IPS DF 6.9 (cell line): ENCODE results near the gene ADGRE1.

ENCODE experiments used
- DNase-seq: peaks from one replicate; pipeline ENCODE4 v3.0.0-alpha.2; 2013; ENCODE audit warnings: low read depth, low spot score
- H3K27ac ChIP-seq: one replicate; pipeline ENCODE4 v1.5.1; 2013; ENCODE audit warnings: low read length, control low read depth
- H3K27me3 ChIP-seq: 2 replicates; pipeline ENCODE4 v1.6.1; 2013; ENCODE audit warnings: mild to moderate bottlenecking, low read length; ENCODE audit not compliant: control insufficient read depth, insufficient read depth
- H3K36me3 ChIP-seq: 2 replicates; pipeline ENCODE4 v1.6.1; 2013; ENCODE audit warnings: low read length; ENCODE audit not compliant: control insufficient read depth, insufficient read depth
- H3K4me1 ChIP-seq: 2 replicates; pipeline ENCODE4 v1.6.1; 2013; ENCODE audit warnings: low read length; ENCODE audit not compliant: control insufficient read depth, insufficient read depth
- H3K4me3 ChIP-seq: 2 replicates; pipeline ENCODE4 v1.5.1; 2013; ENCODE audit warnings: mild to moderate bottlenecking, low read length
- H3K9me3 ChIP-seq: 2 replicates; pipeline ENCODE4 v1.6.1; 2013; ENCODE audit warnings: low read length, inconsistent platforms; ENCODE audit not compliant: control insufficient read depth, insufficient read depth
- WGBS: extraction: QIAGEN DNeasy Blood & Tissue Kit; methylation state at CpG from one replicate; pipeline ENCODE4 v1.1.7; 2013; ENCODE audit warnings: mixed read lengths, missing lambda C conversion rate; ENCODE audit not compliant: insufficient read length, insufficient coverage; 5-methylcytosine and 5-hydroxymethylcytosine counted together

ADGRE1 gene

DNA sequence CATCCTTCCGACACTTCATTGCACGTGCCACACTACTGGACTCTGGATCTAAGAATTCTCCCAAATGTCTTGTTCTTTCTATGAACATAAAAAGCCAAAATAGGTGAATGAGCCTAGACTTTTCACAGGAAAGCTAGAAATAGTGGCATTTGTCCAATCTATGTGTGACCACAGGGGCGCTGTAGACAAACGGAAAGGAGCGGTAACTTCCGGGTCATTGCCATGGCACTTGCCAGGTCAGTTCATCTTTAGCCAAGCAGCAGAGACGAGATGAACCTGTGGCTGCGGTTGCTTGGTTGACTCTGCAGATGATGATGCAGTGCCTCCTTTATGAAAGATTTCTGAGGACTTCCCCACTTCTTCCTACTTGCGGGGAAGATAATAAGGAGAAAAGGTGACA, 65.6 kb downstream of the ADGRE1 start:
- Histone ChIP-seq H3K9me3 (peaks cover 4% of the 10 kb centered on the region; the same call in 1 of the 2 replicates), H3K4me3 (no peak overlapping the region), H3K4me1 (no peaks in the 10 kb centered on the region), H3K27ac (no peak overlapping the region), H3K27me3 (no peaks in the 10 kb centered on the region), H3K36me3 (no peaks in the 10 kb centered on the region)
- no peak for DNase-seq
- WGBS, result no CpG with 5 or more reads among the region's 9 CpGs

DNA sequence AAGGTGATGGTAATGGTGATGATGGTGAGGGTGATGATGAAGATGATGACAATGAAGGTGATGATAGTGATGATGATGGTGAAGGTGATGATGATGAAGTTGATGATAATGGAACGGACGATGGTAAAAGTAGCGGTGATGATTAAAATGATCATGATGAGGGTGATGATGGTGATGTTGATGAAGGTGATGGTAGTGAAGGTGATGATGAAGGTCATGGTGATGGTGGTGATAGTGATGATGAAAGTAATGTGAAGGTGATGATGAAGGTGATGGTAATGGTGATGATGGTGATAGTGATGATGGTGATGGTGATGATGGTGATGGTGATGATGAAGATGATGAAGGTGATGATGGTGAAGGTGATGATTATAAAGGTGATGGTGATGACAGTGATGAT, 67.7 kb downstream of the ADGRE1 start:
- Histone ChIP-seq H3K9me3 (peaks cover 4% of the 10 kb centered on the region), H3K27me3 (no peaks in the 10 kb centered on the region), H3K4me3 (no peak overlapping the region), H3K36me3 (no peaks in the 10 kb centered on the region), H3K27ac (no peak overlapping the region), H3K4me1 (no peaks in the 10 kb centered on the region)
- DNase-seq, result no peak
- WGBS, result 100% methylated on average over 3 of the region's 3 CpGs

DNA sequence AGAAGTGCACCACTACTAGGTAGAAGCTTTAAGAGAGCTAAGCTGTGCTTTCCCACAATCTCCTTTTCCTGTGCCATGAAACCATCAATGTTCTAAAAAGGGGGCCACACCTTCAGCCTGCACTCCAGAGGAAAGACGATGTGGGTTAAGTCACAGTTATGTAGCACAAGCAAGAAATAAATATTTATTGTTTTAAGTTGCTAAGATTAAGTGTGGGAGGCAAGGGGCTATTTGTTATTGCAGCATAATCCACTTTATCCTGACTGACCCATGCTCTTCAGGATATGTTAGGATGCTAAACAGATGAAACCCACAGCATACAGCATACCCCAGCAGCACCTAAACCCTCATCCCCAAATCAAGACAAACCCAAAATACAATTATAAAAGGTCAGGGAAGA, 69.2 kb downstream of the ADGRE1 start:
- Histone ChIP-seq H3K27me3 (no peaks in the 10 kb centered on the region), H3K9me3 (peaks cover 1% of the 10 kb centered on the region), H3K36me3 (no peaks in the 10 kb centered on the region), H3K4me1 (no peaks in the 10 kb centered on the region), H3K27ac (no peak overlapping the region), H3K4me3 (no peak overlapping the region)
- no peak for DNase-seq
- no CpG with 5 or more reads among the region's 1 CpG for WGBS

DNA sequence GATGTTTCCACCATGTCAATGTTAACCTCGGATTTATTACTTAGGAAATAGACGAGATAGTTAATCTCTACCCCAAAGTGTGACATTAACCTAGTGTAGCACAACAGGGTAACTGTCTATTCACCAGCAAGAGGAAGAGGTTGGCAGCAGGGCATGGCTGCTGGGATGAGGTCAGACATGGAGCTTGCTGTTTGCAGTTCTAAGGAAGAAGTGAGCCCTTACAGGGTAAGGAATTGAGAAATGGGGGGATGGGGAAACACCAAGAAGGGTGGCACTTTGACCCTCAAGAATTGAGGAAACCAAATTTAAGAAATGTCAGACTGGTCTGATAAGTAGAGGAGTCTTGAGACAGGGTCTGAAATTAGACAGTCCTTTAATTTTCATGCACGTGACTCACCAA, 71.4 kb downstream of the ADGRE1 start:
- peaks cover 1% of the 10 kb centered on the region for H3K9me3 ChIP-seq
- no CpG with 5 or more reads among the region's 3 CpGs for WGBS

DNA sequence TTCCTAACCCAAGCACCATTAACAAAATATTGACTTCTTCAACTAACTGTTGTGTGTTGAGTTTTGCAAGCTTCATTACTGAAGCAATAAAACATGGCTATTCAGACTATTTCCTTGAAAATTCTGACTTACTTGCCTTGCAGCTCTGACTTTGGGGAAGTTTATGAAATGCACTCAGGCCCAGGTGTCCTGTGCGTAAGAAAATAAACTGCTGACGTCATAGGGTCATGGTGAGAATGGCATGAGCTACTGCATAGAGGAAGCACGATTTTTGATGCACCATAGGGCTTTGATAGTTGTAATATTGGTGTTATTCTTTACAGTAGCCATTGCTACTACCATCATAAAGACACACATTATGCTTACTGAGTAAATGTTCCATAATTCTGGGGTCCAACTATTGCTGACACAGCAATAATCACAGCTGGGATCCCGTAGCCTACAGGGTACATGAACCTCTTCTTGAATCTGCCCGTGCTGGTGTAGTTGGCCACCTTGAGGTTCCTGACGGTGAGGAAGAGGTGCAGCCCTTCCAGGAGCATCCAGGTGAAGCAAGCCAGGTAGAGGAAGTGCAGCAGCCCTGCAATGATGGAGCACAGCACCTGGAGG, 76.0 kb downstream of the ADGRE1 start:
- H3K27me3 ChIP-seq, result no peaks in the 10 kb centered on the region
- H3K9me3 ChIP-seq, result peaks cover 3% of the 10 kb centered on the region
- H3K27ac ChIP-seq, result no peak overlapping the region
- no CpG with 5 or more reads among the region's 6 CpGs for WGBS
- no peaks in the 10 kb centered on the region for H3K4me1 ChIP-seq
- no peak overlapping the region for H3K4me3 ChIP-seq
- no peak for DNase-seq
- no peaks in the 10 kb centered on the region for H3K36me3 ChIP-seq

More for the DNA sequence above, 71.4 kb downstream of the ADGRE1 start:
- DNase-seq, result no peak
- Histone ChIP-seq H3K27ac (no peak overlapping the region), H3K4me1 (no peaks in the 10 kb centered on the region), H3K4me3 (no peak overlapping the region), H3K27me3 (no peaks in the 10 kb centered on the region), H3K36me3 (no peaks in the 10 kb centered on the region)

DNA sequence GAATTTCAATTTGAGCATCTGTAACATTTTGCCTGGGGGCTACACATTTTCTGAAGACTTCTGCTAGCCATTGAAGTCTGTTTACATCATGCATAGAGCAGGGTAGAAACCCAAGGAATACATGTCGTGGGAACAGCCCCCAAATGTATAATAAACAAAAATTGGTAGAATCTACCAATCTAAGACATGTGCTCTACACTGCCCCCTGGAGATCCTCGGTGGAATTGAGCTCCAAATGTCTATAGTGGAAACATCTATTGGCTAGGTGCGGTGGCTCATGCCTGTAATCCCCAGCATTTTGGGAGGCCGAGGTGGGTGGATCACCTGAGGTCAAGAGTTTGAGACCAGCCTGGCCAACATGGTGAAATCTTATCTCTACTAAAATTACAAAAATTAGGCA, 76.6 kb downstream of the ADGRE1 start:
- peaks cover 3% of the 10 kb centered on the region for H3K9me3 ChIP-seq
- no peak overlapping the region for H3K4me3 ChIP-seq
- no peak overlapping the region for H3K27ac ChIP-seq
- H3K36me3 ChIP-seq, result no peaks in the 10 kb centered on the region
- no peak for DNase-seq
- H3K4me1 ChIP-seq, result no peaks in the 10 kb centered on the region
- no peaks in the 10 kb centered on the region for H3K27me3 ChIP-seq
- no CpG with 5 or more reads among the region's 4 CpGs for WGBS

DNA sequence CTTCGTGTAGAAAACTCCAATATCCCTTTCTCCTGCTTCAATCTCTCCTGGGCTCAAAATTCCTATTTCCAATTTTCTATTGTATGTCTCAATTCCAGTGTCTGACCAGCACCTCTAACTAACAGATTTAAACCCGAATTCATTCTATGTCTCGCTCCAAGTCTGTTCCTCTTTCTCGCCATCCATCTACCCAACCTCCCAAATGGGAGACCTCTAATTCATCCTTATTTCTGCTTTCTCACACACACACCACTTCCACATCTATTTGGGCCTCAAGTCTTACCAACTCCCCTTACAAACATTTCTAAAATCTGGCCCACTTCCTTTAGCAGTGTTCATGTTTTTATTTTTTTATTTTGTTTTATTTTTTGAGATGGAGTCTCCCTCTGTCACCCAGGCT, 80.6 kb downstream of the ADGRE1 start:
- Histone ChIP-seq H3K4me1 (no peaks in the 10 kb centered on the region), H3K27ac (no peak overlapping the region)

DNA sequence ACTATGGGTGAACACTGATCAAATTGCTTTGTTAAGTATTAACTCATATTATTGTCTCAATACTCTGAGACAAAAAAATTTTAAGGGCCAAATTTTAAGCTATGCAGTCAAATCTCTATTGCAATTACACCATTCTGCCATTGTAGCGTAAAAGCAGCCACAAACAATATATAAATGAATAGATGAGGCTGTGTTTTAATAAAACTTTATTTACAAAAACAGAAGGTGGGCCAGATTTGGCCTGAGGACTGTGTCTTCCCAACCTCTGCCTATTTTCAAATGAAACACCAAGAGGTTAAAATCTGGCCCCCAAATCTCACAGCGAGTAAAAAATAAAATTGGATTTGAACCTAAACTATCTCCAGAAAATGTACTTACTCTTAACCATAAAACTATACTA, 82.1 kb downstream of the ADGRE1 start:
- Histone ChIP-seq H3K27ac (no peak overlapping the region), H3K9me3 (peaks cover 5% of the 10 kb centered on the region), H3K36me3 (no peaks in the 10 kb centered on the region), H3K4me3 (no peak overlapping the region), H3K27me3 (no peaks in the 10 kb centered on the region), H3K4me1 (no peaks in the 10 kb centered on the region)
- no CpG with 5 or more reads among the region's 2 CpGs for WGBS
- DNase-seq, result no peak

More for the DNA sequence above, 80.6 kb downstream of the ADGRE1 start:
- H3K27me3 ChIP-seq, result no peaks in the 10 kb centered on the region
- no peaks in the 10 kb centered on the region for H3K36me3 ChIP-seq
- peaks cover 5% of the 10 kb centered on the region for H3K9me3 ChIP-seq
- DNase-seq, result no peak
- H3K4me3 ChIP-seq, result no peak overlapping the region
- WGBS, result no CpG with 5 or more reads among the region's 4 CpGs

DNA sequence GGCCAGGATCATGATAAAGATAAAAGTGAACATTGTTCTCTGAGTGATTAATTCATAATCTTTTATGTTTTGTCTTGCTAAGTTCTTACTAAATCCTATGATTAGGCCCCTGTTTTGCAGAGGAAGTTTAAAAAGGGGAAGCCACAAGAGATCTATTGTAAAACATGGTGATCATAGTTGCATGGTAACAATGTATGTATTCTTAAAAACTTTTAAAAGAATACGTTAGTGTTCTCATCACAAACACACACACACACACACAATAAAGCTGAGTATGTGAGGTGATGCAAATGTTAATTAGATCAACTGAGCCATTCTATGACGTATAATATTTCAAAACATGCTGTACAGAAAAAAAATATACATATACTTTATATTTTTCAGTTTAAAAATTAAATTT, 82.6 kb downstream of the ADGRE1 start:
- WGBS, result no CpG with 5 or more reads among the region's 2 CpGs
- Histone ChIP-seq H3K9me3 (peaks cover 5% of the 10 kb centered on the region), H3K27ac (no peak overlapping the region), H3K4me1 (no peaks in the 10 kb centered on the region), H3K27me3 (no peaks in the 10 kb centered on the region), H3K36me3 (no peaks in the 10 kb centered on the region), H3K4me3 (no peak overlapping the region)
- no peak for DNase-seq

DNA sequence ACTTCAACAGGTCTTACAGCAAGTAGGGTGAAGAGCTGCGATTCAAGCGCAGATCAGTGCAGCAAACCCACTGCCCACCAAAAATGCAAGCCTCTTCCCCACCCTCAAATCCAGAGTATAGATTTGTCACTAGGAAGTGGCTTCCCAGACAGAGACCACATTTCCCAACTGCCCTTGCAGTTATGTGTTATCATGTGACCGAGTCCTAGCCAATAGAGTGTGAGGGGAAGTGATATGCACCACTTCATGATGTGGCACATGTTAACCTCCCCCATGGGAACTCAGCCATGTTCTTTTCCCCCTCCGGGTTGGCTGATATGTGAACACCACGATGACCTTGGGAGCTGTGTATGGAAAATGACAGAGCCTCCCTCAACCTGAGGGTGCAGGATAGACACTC, 83.1 kb downstream of the ADGRE1 start:
- no peaks in the 10 kb centered on the region for H3K4me1 ChIP-seq
- H3K36me3 ChIP-seq, result no peaks in the 10 kb centered on the region
- H3K27ac ChIP-seq, result no peak overlapping the region
- H3K27me3 ChIP-seq, result no peaks in the 10 kb centered on the region
- peaks cover 5% of the 10 kb centered on the region for H3K9me3 ChIP-seq
- no peak for DNase-seq
- no peak overlapping the region for H3K4me3 ChIP-seq
- no CpG with 5 or more reads among the region's 5 CpGs for WGBS

DNA sequence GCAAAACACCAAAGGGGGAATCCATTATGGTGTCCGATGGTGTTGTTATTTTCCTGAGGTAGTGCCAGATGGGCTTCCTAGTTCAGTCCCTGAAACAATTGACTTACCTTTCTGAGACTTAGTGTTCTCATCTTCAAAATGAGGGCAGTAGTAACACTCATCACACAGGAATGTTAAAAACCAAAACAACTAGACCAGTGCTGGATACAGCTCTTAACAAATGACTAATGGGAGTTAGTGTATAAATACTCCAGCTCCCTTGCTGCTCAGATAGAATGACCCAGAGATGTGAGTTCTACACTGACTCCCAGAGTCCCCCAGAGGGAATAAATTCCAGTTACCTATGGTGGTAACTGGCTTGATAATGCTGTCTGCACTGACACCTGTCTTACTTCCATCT, 84.0 kb downstream of the ADGRE1 start:
- H3K4me1 ChIP-seq, result no peaks in the 10 kb centered on the region
- H3K4me3 ChIP-seq, result no peak overlapping the region
- no peaks in the 10 kb centered on the region for H3K27me3 ChIP-seq
- H3K27ac ChIP-seq, result no peak overlapping the region
- H3K36me3 ChIP-seq, result no peaks in the 10 kb centered on the region
- no CpG with 5 or more reads among the region's 1 CpG for WGBS
- no peak for DNase-seq
- peaks cover 5% of the 10 kb centered on the region for H3K9me3 ChIP-seq
